WTC11 (cell line): ENCODE measurements around the gene BRCC3. TPM values are rescaled to one million over a fixed set of nuclear protein-coding genes. Genes with fewer than 3 reads are reported as not detected.

Experiments
- ATAC-seq: fragments of 200-7000 bp; cut with Tn5 transposase; 2 replicates; pipeline ENCODE4 v1.10.0; 2021; ENCODE audit warnings: mild to moderate bottlenecking, moderate library complexity
- CTCF ChIA-PET: fragments of 300-600 bp; sonication (Branson Sonifier 250); formaldehyde crosslinking; loops from one replicate; lab custom pipeline; 2021; ENCODE audit warnings: antibody characterized with exemption; lab: Charles Lee
- POLR2A ChIA-PET: fragments of 350-600 bp; sonication (Branson Sonifier 250); formaldehyde crosslinking; loops from one replicate; lab custom pipeline; 2021; ENCODE audit warnings: antibody characterized with exemption; lab: Charles Lee
- DNase-seq: peaks from one replicate; pipeline ENCODE4 v3.0.0; 2021; ENCODE audit warnings: low spot score
- H3K27ac Mint-ChIP-seq: 2 replicates; pipeline ENCODE4 v1.8.0; 2021; ENCODE audit warnings: mixed read lengths
- H3K27me3 Mint-ChIP-seq: 2 replicates; pipeline ENCODE4 v1.8.0; 2021; ENCODE audit warnings: low read depth, mild to moderate bottlenecking, moderate library complexity, mixed read lengths
- H3K36me3 Mint-ChIP-seq: 2 replicates; pipeline ENCODE4 v1.8.0; 2021; ENCODE audit warnings: mixed read lengths
- H3K4me1 Mint-ChIP-seq: 2 replicates; pipeline ENCODE4 v1.8.0; 2022; ENCODE audit warnings: mixed read lengths
- H3K4me3 Mint-ChIP-seq: 2 replicates; pipeline ENCODE4 v1.8.0; 2021; ENCODE audit warnings: mild to moderate bottlenecking, moderate library complexity, mixed read lengths
- H3K9me3 Mint-ChIP-seq: 2 replicates; pipeline ENCODE4 v1.8.0; 2021; ENCODE audit warnings: mixed read lengths
- ATF1 ChIP-seq: sonication (generic); formaldehyde crosslinking; IDR thresholded peaks from 2 replicates; pipeline ENCODE4 v1.8.1; 2023; ENCODE audit warnings: mild to moderate bottlenecking, moderate library complexity, missing genetic modification reagents
- ATF3 ChIP-seq: sonication (generic); formaldehyde crosslinking; conservative IDR thresholded peaks from 2 replicates; pipeline ENCODE4 v1.8.1; 2022; ENCODE audit warnings: mild to moderate bottlenecking, missing genetic modification reagents
- CREM ChIP-seq: sonication (generic); formaldehyde crosslinking; IDR thresholded peaks from 2 replicates; pipeline ENCODE4 v1.8.1; 2022; ENCODE audit warnings: mild to moderate bottlenecking, missing genetic modification reagents, moderate library complexity
- CTCF ChIP-seq: fragments of 200-600 bp; IDR thresholded peaks from 2 replicates; pipeline ENCODE4 v1.8.0; 2022; ENCODE audit warnings: antibody characterized with exemption
- GRHL2 ChIP-seq: fragments of 250-450 bp; sonication (Bioruptor Pico); IDR thresholded peaks from 2 replicates; pipeline ENCODE4 v1.8.0; 2022; ENCODE audit warnings: mild to moderate bottlenecking, moderate library complexity; ENCODE audit not compliant: insufficient replicate concordance, severe bottlenecking
- IRF1 ChIP-seq: sonication (generic); formaldehyde crosslinking; IDR thresholded peaks from 2 replicates; pipeline ENCODE4 v1.8.0; 2023; ENCODE audit warnings: missing genetic modification reagents
- RORB ChIP-seq: fragments of 250-450 bp; sonication (Bioruptor Pico); IDR thresholded peaks from 2 replicates; pipeline ENCODE4 v1.9.0; 2021; ENCODE audit warnings: mild to moderate bottlenecking
- SOX15 ChIP-seq: fragments of 250-450 bp; sonication (Bioruptor Pico); IDR thresholded peaks from 2 replicates; pipeline ENCODE4 v1.9.0; 2021; ENCODE audit warnings: mild to moderate bottlenecking
- USF1 ChIP-seq: sonication (generic); formaldehyde crosslinking; IDR thresholded peaks from 2 replicates; pipeline ENCODE4 v1.8.0; 2022; ENCODE audit warnings: mild to moderate bottlenecking, missing genetic modification reagents
- ZNF219 ChIP-seq: sonication (generic); formaldehyde crosslinking; IDR thresholded peaks from 2 replicates; pipeline ENCODE4 v1.8.0; 2023; ENCODE audit warnings: missing genetic modification reagents, mild to moderate bottlenecking, borderline replicate concordance
- ZNF263 ChIP-seq: sonication (generic); formaldehyde crosslinking; IDR thresholded peaks from 2 replicates; pipeline ENCODE4 v1.8.1; 2022; ENCODE audit warnings: low read depth, mild to moderate bottlenecking, moderate library complexity, missing genetic modification reagents
- ZNF423 ChIP-seq: fragments of 250-450 bp; sonication (Bioruptor Pico); IDR thresholded peaks from 2 replicates; pipeline ENCODE4 v2.1.2; 2022; ENCODE audit warnings: mild to moderate bottlenecking, moderate library complexity
- ZNF532 ChIP-seq: fragments of 250-450 bp; sonication (Bioruptor Pico); IDR thresholded peaks from 2 replicates; pipeline ENCODE4 v1.9.0; 2021; ENCODE audit warnings: mild to moderate bottlenecking, borderline replicate concordance
- total RNA-seq: library from RNA; stranded (reverse); gene quantifications from 3 replicates; pipeline ENCODE4 v1.2.3, GENCODE V29; 2021

The BRCC3 gene
- total RNA-seq, 1 experiment from 2014 or later = 19.6 TPM

GRCh38 chrX:155094468-155095061 is 23.3 kb downstream of the BRCC3 start:
- ATAC-seq = peak; percentile 41; the same call in 1 of the 2 replicates
- DNase-seq = no peak
- H3K4me3 Mint-ChIP-seq = no peak overlapping the region
- POLR2A ChIA-PET = no interaction called here
- CTCF ChIA-PET = interaction anchor here (0.6 to 1.6 kb wide), 4 partner anchors 10 to 177 kb away, joined by 3 to 8 read pairs (median 4); no protein-coding TSS in a partner anchor
- TF ChIP-seq CTCF (peak; percentile 22; the same call in 1 of the 2 replicates), ZNF532 (CRISPR knock-in tag) (no peak)
- TF ChIP-seq, all 79 proteins: peak for 1
- peaks cover 11% of the 10 kb centered on the region; the same call in 1 of the 2 replicates for H3K36me3 Mint-ChIP-seq
- no peaks in the 10 kb centered on the region for H3K27me3 Mint-ChIP-seq
- H3K9me3 Mint-ChIP-seq = no peaks in the 10 kb centered on the region
- H3K27ac Mint-ChIP-seq = no peak overlapping the region
- H3K4me1 Mint-ChIP-seq = no peaks in the 10 kb centered on the region

GRCh38 chrX:155105919-155106318 is 34.6 kb downstream of the BRCC3 start:
- H3K27me3 Mint-ChIP-seq = no peaks in the 10 kb centered on the region
- POLR2A ChIA-PET = no interaction called here
- no peaks in the 10 kb centered on the region for H3K36me3 Mint-ChIP-seq

GRCh38 chrX:155108427-155108826 is 37.1 kb downstream of the BRCC3 start:
- Mint-ChIP-seq H3K27ac (no peak overlapping the region), H3K36me3 (peaks cover 8% of the 10 kb centered on the region; the same call in 1 of the 2 replicates), H3K4me1 (no peaks in the 10 kb centered on the region), H3K27me3 (no peaks in the 10 kb centered on the region), H3K4me3 (no peak overlapping the region), H3K9me3 (peaks cover 5% of the 10 kb centered on the region; the same call in 1 of the 2 replicates)
- TF ChIP-seq IRF1 (CRISPR knock-in tag) (no peak), GRHL2 (no peak), USF1 (CRISPR knock-in tag) (no peak), ZNF423 (no peak), CREM (CRISPR knock-in tag) (no peak)
- DNase-seq (no peak), ATAC-seq (no peak)
- CTCF ChIA-PET = no interaction called here
- POLR2A ChIA-PET = no interaction called here

More at GRCh38 chrX:155105919-155106318, 34.6 kb downstream of the BRCC3 start:
- Mint-ChIP-seq H3K4me3 (no peak overlapping the region), H3K9me3 (no peaks in the 10 kb centered on the region), H3K4me1 (no peaks in the 10 kb centered on the region), H3K27ac (no peak overlapping the region)
- no peak for TF ChIP-seq RORB (CRISPR knock-in tag)
- TF ChIP-seq ATF1 (CRISPR knock-in tag) = no peak
- no peak for TF ChIP-seq ZNF219
- TF ChIP-seq ZNF263 = no peak
- no peak for TF ChIP-seq USF1 (CRISPR knock-in tag)
- no peak for TF ChIP-seq SOX15
- TF ChIP-seq ATF3 (CRISPR knock-in tag) = no peak
- CTCF ChIA-PET = interaction anchor here (2.4 kb wide), 1 partner anchor 12 kb away, joined by 8 read pairs; no protein-coding TSS in a partner anchor
- DNase-seq = no peak
- ATAC-seq = no peak
